Tongue (tissue), 2 donors: Measurements from ENCODE around the gene PARP4. TPM values are rescaled to one million over a fixed set of nuclear protein-coding genes. Genes with fewer than 3 reads are reported as not detected.
"Not testable (repeated sequence)": the region's sequence is repeated elsewhere in the genome, so short reads cannot be mapped to it uniquely, and the experiment has no call there.

Experiments
- DNase-seq: peaks from one replicate; pipeline ENCODE4 v3.0.0-alpha.2; 2015
- total RNA-seq: library from RNA; depleted of rRNA; stranded (reverse); fragments of >200 nt; gene quantifications from one replicate; pipeline ENCODE4 v1.2.3, GENCODE V29; 2014

The PARP4 gene
- total RNA-seq, 1 donor from 2014 or later, result 37.0 TPM

- DNase-seq, result not testable (repeated sequence)
These were observed 67.7 kb downstream of the PARP4 start for GRCh38 chr13:24444851-24445250.

- DNase-seq, result no peak
These were observed 69.2 kb downstream of the PARP4 start for GRCh38 chr13:24443366-24443765.

- DNase-seq, result not testable (repeated sequence)
These were observed 86.5 kb downstream of the PARP4 start for GRCh38 chr13:24426045-24426444.

- not testable (repeated sequence) for DNase-seq
These were observed 92.9 kb downstream of the PARP4 start for GRCh38 chr13:24419668-24420067.

GRCh38 chr13:24407844-24408243 lies 104.7 kb downstream of the PARP4 start:
- no peak for DNase-seq

- DNase-seq, result no peak
These were observed 106.1 kb downstream of the PARP4 start for GRCh38 chr13:24406524-24406923.

GRCh38 chr13:24396821-24397220 lies 115.8 kb downstream of the PARP4 start:
- no peak for DNase-seq

GRCh38 chr13:24392972-24393371 lies 119.6 kb downstream of the PARP4 start:
- no peak for DNase-seq

GRCh38 chr13:24391771-24392683 lies 120.6 kb downstream of the PARP4 start:
- not testable (repeated sequence) for DNase-seq

- not testable (repeated sequence) for DNase-seq
These were observed 121.8 kb downstream of the PARP4 start for GRCh38 chr13:24390795-24391194.

GRCh38 chr13:24389506-24389905 lies 123.1 kb downstream of the PARP4 start:
- DNase-seq, result no peak

- DNase-seq, result peak; percentile 4
These were observed 123.8 kb downstream of the PARP4 start for GRCh38 chr13:24388743-24389142.

GRCh38 chr13:24386816-24387708 lies 125.5 kb downstream of the PARP4 start:
- DNase-seq, result no peak

- DNase-seq, result no peak
These were observed 126.7 kb downstream of the PARP4 start for GRCh38 chr13:24385902-24386301.

GRCh38 chr13:24384946-24385345 lies 127.6 kb downstream of the PARP4 start:
- not testable (repeated sequence) for DNase-seq

- DNase-seq, result not testable (repeated sequence)
These were observed 128.5 kb downstream of the PARP4 start for GRCh38 chr13:24384091-24384490.

- no peak for DNase-seq
These were observed 130.9 kb downstream of the PARP4 start for GRCh38 chr13:24381541-24382265.

GRCh38 chr13:24380881-24381280 lies 131.7 kb downstream of the PARP4 start:
- not testable (repeated sequence) for DNase-seq

GRCh38 chr13:24380227-24380626 lies 132.4 kb downstream of the PARP4 start:
- DNase-seq, result not testable (repeated sequence)

- not testable (repeated sequence) for DNase-seq
These were observed 141.3 kb downstream of the PARP4 start for GRCh38 chr13:24371273-24371672.
